ENCODE data around the gene DNM1.
"Not testable (repeated sequence)": the region's sequence is repeated elsewhere in the genome, so short reads cannot be mapped to it uniquely, and the experiment has no call there.

Gene DNM1

DNA sequence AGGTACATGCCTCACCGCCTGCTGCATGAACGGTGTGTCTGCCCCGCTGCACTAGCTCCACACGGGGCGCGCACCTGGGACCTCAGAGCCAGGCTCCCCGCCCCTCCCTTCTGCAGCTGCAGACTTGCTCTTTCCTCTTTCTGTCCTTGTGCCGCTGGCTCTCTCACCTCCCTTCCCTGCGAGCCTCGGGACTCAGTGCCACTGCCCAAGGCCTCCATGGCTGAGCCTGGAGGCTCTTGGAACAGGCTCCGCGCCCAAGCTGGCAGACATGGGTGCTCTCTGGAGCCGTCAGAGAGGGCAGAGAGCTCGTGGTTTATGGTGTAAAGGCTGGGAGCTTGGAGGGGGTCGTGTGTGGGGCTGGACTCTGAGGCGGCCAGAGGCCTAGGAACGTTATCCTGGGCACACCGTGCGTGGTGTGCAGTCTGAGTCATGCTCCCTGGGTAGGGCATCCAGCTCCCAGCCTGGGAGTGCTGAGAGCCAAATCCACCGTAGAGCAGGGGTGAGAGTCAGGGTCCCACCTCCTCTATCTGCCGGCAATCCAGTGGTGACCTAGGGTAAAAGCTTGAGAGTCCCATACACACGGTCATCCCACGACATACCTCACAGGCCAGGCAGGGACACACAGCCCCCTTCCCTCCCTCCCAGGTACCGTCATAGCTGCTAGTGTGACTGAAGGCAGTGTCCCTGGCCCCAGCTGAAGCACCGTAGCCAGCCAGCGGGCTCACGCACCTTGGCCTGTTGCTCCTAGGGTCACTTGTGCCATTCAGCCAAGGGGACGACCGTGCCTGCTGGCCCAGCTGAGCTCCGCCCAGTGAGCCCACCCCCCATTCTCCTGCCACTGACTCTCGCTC lies 50.2 kb downstream of the DNM1 start:
- no peak for DNase-seq

DNA sequence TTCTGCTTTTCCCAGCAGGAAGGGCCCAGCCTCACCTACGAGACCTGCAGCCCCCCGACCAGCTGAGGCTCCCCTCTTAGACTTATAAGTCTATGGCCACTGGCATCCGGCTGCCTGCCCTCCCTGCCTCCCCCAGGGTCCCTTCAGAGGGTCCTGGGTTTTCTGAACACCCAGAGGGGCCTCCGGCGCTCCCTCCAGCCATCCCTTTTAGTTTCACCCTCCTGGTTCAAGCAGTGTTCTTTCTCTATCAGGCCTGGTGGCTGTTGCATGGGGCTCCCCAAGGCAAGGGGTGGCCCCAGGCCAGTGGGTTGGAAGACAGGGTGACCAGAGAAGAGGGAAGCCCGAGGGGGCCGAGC lies 50.8 kb downstream of the DNM1 start:
- no peak for DNase-seq

DNA sequence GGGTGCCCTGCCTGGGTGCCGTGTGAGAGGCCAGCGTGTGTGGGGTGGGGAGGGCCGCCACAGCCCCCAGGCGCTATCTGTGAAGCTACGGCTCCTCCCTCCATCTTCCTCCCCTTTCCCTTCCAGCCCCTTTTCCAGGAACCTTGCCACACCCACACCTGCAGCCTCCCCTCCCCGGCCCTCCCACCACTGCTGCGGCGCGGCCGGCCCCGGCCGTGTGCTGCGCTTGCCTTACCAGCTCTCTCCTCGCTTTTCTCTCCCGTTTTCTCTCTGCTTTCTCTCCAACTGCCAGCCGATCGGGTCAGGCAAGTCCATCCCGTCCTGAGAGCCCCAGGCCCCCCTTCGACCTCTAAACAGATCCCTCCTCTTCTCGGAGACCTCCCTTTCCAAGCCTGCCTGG lies 51.2 kb downstream of the DNM1 start:
- DNase-seq, result no peak

DNA sequence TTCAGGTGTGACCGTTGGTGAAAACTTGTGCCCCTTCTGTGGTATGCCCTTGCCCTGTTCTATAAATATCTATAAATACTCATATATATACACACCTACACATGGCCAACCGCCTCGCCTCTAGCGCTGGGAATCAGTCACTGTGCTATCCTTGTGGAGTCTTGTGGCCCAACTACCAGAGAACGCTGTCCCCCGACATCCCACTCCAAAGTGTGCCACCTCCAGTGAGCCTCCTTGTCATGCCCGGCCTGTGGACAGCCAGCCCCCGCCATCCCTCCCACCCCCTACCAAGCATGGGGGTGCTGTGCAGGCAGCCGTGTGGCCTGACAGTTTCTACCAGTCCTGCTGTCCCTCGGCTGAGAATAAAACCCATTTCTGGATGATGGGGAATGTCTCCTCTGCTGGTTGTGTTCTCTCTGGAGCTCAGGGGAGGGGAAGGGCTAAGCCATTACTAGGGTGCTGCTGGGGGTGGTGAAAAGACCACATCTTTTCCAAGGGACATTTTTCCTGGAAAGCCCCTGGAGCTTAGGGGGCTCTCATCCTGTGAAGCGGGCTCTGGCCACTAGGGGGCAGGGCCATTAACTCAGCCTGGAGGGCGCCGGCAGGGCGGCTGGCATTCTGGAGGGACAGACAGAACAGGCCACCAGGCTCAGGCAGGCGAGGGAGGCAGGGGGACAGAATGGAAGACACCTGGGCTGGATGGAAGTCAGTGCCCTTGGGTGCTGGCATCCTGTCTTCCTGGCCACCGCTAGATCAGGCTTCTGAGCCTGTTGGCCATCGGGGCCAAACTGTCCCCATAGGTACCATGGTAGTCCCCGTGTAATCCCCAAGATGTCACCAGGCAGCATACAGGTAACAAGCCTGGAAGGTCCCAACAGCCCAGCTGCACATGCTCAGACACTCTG lies 51.9 kb downstream of the DNM1 start:
- peak; percentile 40 for DNase-seq

DNA sequence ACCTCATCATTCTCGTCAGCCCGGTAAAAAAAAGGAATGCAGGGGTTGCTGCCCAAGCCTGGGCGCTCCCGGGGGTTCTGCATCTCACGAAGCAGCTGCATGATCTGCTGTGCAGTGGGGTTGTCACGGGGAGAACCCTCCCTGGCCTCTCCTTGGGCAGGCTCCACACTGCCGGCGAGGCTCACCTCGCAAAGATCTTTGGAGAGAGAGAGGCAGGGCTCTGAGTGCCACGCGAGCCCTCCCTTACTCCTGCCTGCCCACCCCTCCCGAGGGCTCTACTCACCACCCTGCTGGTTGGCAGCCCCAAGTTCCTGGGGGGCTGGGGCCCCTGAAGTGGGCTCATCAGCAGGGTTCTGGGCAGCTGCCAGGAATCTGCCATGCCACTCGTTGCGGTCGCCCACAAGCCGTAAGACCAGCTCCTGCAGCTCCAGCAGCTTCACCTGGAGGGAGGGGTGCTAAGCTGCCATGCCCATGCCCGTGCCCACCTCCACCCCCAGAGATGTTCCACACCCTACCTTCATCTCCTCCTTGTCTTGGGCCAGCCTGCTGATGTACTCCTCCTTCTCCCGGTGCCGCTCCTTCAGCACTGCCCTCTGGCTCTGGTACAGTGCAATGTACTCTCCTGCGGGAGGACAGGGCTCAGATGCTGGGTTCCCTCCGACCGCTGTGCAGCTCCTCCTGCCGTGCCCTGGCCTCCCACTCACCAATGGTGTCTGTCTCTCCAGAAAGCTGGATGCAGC lies 54.1 kb downstream of the DNM1 start:
- no peak for DNase-seq

DNA sequence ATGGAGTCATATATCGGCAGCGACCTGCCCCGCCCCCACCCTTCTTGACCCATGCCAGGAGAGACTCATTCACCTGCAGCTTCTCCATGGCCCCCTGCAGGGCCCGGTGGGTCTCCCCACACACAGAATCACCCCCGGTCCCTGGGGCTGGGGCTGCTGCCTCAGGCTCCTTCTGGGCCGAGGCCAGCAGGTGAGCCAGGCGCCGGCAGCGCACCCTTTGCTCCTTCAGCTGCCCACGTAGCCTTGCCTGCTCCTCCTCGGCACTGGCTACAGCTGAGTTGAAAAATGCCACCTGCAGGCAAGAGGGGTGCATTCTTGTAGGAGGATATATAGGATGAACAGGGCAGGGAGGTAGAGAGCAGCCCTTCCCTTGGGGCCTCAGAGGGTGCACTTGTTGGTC lies 54.7 kb downstream of the DNM1 start:
- no peak for DNase-seq

DNA sequence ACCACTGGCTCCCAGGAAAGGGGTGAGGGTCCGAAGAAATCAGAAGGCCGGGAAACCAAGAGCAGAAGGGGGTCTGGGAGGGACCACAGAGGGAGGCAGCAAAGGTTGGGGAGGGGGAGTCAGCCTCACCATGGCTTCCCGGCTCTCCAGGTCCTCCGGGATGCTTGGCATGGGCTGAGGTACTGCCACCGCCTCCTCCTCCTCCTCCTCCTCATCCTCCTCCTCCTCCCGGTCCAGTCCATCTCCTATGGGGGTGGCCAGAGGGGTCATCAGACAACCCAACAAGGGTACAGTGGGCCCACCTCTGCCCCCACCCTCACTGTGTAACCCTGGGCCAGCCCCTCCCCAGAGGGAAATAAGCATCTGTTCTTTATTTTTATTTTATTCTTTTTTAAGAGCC lies 55.1 kb downstream of the DNM1 start:
- no peak for DNase-seq

DNA sequence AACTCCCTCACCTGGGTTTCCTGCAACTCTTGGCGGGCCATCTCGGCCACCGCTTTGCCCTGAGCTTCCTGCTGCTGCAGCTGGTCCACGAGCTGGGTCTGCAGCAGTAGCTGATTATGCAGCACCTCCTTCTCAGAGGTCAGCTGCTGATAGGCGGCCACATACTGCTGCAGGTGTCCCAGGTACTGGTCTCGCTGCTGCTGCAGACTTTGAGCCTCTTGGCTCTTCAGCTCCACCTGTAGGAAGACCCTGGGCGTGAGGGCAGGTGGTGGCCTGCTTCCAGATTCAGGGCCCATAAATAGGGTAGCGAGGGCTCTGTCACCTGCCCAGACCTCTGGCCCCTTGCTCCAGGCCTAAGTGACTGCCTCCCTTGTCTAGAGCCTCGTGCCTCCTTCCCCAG lies 56.0 kb downstream of the DNM1 start:
- DNase-seq, result no peak

DNA sequence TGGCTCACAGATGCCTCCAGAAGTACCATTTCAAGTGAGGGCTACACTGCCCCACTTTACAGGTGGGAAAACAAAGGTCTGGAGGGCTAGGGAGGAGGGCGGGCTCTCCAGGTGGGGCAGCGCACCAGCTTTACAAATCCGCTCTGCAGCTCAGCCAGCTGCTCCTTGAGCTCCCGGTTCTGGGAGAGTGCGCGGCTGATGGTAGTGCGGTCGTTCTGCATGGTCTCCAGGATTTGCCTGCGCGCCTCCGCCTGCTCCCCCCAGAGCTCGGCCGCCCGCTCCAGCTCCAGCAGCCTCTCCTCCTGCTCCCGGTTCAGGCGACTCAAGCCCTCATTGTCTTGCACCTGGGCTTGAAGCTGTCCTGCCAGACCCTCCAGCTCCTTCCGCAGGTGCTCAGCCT lies 57.2 kb downstream of the DNM1 start:
- no peak for DNase-seq

DNA sequence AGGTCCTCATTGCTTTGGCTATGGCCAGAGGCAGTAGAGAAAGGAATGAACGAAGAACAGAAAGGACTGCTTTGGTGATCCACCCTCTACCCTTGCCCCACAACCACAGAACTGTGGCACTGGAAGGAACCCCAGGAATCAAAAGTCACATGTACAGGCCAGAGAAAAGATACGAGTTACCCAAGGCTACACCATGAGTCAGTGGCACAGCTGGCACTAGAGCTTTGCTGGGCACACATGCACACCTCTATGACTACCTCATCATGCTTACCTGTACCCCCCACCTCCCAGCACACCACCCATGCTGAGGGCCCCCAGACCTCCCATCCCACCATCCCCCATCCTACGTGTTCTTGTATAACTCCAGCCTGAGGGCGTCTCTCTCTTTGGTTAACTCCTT lies 59.5 kb downstream of the DNM1 start:
- no peak for DNase-seq

DNA sequence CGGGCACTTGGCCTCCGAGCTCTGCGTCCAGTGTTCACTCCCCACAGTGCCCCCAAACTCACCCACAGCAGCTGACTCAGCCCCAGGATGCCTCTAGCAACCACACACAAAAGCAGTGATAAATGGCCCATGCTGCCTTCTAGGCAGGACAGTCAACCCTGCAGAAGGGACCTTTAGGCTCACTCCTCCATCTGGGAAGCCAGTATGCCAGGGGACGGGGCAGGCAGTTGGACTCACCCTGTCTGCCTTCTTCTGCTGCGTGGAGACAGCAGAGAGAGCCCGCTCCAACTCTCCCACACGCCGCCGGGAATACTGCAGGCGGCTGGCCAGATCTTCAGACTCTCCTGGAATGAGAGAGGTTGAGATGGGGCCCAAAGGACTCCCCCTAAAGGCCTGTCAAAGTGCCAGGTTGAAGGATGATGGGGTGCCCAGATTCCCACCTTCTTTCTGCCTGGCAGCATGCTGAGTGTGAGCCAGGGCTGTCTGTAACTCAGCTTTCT lies 62.2 kb downstream of the DNM1 start:
- no peak for DNase-seq

DNA sequence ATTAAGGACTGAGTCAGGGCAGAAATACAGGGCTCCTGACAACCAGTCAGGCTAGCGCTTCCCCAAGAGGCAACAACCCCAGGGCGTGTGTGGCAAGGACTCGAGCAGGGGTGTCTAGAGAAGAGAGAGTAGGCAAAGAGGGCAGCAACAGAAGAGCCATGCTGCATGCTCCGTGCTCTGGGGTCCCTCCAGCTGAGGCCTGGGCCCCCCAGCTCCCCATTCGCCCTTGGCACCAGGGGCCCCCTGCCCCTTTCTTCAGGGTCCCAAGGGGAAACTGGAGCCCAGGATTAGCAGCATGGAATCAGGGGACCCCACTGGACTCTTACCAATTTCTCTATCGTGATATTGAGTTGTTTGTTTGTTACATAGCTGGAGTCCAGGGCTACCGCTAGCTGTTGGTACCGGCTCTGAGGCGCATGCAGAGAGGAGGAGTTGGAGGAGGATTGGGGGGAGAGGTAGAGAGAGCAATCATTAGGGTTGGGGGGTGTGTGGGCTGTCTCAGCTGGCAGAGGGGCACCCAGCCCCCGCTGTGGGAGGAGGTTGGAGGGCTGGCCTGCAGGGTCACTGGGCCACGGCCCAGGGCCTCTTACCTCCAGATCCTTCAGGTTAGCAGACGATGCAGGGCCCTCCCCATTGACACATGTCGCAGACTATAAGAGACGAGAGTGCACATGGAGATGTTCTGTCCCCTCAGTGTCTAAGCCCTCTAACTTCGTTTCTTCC lies 63.9 kb downstream of the DNM1 start:
- no peak for DNase-seq

DNA sequence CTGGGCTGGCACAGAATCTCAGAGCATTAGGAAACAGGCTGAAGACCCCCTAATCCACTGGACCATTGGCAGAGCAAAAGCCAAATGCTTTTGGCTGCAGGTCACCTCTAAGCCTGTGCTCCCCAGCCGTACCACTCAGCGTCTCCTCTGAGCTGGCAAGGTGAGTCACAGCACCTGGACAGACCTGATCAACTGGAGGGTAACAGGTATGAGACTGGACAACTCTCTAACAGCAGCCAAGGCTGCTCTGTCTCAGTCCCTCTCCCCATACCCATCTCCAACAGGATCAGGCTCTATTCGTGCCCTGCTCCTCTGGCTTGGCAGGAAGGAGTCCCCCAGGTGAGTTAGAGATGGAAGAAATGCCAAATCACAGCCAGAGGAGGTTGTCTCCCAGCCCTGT lies 67.9 kb downstream of the DNM1 start:
- no peak for DNase-seq

DNA sequence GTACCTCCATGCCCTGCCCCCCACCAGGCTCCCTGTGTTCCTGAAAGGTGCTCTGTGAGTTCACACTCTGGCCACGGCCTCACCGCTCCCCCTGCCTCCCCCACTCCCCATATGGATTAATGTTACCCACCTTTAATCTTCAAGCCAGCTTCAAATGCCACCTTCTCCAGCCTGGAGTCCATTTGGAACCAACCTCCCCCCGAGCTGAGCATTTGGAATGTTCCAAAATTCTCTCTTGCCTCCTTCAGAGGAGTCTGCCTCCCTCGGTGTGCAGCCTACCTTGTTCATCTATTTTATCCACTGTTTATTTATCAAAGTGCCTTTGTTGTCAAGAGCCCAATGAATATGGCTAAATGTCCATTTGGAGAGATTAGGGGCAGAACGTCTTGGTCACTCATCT lies 68.3 kb downstream of the DNM1 start:
- DNase-seq, result no peak

DNA sequence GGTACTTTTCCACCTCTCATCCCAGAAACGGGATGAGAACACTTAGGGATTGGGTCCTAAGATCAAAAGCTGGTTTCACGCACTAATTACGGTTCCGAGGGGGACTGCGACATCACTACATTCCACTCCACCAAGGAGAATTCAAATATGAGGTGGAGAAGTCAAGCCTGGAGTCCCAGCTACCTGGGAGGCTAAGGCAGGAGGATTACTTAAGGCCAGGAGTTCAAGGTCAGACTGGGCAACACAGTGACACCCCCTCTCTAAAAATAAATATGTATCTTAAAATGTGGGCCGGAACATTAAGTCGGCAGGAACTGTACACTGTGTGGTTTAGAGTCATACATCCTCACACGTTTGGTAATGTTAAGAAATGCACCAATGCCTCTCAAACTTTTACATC lies 71.1 kb downstream of the DNM1 start:
- DNase-seq, result no peak

DNA sequence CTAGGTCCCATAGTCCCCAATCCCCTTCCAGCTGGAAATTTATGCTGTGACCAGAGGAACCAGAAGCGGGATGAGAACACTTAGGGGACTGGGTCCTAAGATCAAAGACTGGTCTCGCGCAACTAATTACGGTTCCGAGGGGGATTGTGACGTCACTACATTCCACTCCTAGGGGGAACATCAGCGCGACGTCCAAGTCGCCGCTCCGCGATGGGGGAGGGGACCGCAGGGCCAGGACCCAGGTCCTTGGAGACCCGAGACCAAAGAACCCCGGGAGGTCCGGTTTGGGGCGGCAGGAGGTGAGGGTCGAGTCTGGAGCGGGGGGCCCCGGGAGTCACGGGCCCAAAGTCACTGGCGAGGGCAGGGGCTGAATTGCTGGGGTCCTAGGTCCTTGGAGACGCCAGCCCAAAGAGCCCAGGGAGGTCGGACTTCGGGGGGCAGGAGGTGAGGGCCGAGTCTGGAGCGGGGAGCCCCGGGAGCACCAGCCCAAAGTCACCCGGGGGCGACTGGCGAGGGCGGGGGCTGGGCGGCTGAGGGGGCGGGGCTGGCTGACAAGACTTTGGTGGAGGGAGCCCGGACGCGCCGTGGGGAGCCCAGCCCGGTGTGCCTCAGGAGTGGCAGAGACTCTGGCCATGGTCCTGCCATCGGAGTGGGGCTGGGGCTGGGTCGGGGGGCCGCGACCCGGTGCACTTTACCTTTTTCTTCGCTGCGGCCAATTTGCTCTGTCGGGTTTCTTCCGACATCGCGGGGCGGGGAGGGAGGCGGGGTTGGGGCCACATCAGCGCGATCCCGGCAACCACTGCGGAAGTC lies 72.2 kb downstream of the DNM1 start, which contains the start of gene GOLGA2:
GOLGA2 (minus strand) TSS at position 810 of the 810 bp plus-strand sequence; CDS start at position 779, 31 bp downstream.
- DNase-seq, result no peak

DNA sequence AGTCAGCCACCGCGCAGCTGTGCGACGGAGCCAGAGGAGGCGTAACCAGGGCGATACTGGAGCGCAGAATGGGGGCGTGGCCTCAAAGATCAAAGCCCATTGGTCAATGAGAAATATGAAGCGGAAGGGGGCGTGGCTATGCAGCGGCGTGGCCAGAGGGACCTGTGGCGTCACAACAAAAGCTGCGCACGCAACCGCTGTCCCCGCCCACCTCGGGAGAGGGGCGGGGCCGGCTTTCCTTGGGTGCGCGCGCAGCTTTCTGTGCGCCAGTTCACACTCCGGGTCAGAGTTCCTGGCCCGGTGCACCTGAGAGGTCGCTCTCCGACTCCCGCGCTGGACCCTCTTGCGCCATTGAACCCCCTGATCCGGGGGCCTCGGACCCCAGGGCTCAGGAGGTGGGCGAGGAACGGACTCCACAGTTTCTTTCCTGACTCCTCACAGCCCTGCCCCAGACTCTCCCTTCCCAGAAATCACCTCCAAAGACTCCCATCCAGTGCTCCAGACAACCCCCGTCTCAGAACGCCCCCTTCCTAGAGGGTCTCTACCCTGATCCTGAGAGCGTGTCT lies 72.9 kb downstream of the DNM1 start, which contains the start of gene SWI5:
SWI5 (plus strand) TSS at position 269 of the 566 bp plus-strand sequence.
- DNase-seq, result peak; percentile 99

DNA sequence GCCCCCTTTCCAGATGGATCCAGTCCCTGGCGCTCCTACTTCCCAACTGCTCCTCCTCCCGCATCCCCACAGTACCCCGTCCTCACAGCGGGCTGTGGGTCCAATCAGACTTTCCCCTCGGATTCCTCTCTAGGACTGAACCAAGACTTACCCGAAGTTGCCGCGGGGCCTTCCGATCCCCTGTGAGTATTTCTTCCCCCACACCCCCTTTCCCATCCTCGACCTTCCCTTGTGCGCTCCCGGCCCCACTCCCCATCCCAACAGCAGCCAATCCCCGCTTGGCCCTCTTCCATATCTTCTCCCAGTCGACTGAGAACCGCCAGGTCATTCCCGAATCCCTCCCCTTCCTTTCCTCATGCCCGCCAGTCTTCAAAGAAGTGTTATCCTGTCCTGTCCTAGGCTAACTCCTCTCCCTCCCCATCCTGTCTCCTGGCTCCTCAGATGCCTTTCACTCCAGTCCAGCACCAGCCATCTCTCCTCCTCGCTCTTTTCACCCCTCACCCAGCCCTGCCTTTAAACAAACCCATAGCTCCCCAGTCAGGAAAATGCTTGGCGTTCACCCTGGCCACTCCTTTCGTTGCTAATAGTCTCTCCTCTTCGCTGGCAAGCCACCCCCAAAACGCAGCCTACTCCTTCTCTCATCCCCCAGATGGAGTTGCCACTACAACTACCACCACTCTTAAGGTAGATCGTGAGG lies 73.5 kb downstream of the DNM1 start:
- no peak for DNase-seq

DNA sequence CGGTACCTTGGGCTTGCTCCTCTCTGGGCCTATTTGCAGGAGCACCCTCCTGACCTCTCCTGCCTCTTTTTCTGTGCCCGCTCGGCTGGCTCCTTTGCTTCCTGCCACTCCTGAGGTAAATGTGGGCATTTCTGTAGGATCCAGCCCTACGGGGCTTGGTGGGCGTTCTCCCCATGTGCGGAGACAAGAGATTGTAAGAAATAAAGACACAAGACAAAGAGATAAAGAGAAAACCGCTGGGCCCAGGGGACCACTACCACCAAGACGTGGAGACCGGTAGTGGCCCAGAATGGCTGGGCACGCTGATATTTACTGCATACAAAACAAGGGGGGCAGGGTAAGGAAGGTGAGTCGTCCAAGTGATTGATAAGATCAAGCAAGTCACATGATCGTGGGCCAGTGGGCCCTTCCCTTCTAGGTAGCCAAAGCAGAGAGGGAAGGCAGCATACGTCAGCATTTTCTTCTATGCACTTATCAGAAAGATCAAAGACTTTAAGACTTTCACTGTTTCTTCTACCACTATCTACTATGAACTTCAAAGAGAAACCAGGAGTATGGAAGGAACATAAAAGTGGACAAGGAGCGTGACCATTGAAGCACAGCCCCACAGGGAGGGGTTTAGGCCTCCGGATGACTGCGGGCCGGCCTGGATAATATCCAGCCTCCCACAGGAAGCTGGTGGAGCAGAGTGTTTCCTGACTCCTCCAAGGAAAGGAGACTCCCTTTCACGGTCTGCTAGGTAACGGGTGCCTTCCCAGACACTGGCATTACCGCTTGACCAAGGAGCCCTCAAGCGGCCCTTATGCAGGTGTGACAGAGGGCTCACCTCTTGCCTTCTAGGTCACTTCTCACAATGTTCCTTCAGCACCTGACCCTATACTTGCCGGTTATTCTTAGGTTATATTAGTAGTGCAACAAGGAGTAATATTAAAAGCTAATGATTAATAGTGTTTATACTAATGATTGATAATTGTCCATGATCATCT lies 76.2 kb downstream of the DNM1 start:
- not testable (repeated sequence) for DNase-seq

All from CD4-positive, alpha-beta T cell treated with Interferon gamma for 1 hour (primary cell).